A673 (cell line): Measurements from ENCODE around the gene PRRT4. TPM values are rescaled to one million over a fixed set of nuclear protein-coding genes. Genes with fewer than 3 reads are reported as not detected.

Experiments used
- BruUV-seq: library from RNA; stranded (reverse); fragments of 400-500 nt; replicated peaks from 2 replicates; lab custom pipeline; 2021; lab: Mats Ljungman, UMichigan
- CTCF ChIA-PET: fragments of 300-600 bp; sonication (Branson Sonifier 250); formaldehyde crosslinking; loops from one replicate; lab custom pipeline; 2022; ENCODE audit warnings: antibody characterized with exemption; lab: Charles Lee
- POLR2A ChIA-PET: fragments of 300-600 bp; sonication (Branson Sonifier 250); formaldehyde crosslinking; loops from one replicate; lab custom pipeline; 2022; ENCODE audit warnings: antibody characterized with exemption; ENCODE audit not compliant: low non-redundant PET; lab: Charles Lee
- DNase-seq: peaks from one replicate; pipeline ENCODE4 v3.0.0-alpha.2; 2015; ENCODE audit warnings: low spot score
- H3K27ac ChIP-seq: fragments of 200-600 bp; sonication (generic); 2 replicates; pipeline ENCODE4 v1.5.1; 2016; ENCODE audit warnings: mixed run types, low read depth, mild to moderate bottlenecking, mixed read lengths, antibody characterized with exemption, low read length; ENCODE audit not compliant: poor library complexity, severe bottlenecking
- H3K27me3 ChIP-seq: fragments of 200-600 bp; sonication (generic); replicated peaks from 2 replicates; pipeline ENCODE4 v1.6.1; 2017; ENCODE audit warnings: mixed run types, low read depth, mild to moderate bottlenecking, mixed read lengths, antibody characterized with exemption, low read length; ENCODE audit not compliant: insufficient read depth, poor library complexity
- H3K36me3 ChIP-seq: fragments of 200-600 bp; sonication (generic); 2 replicates; pipeline ENCODE4 v1.6.1; 2016; ENCODE audit warnings: mixed run types, mild to moderate bottlenecking, mixed read lengths, antibody characterized with exemption, low read length; ENCODE audit not compliant: insufficient read depth, poor library complexity, severe bottlenecking
- H3K4me1 ChIP-seq: fragments of 200-600 bp; sonication (generic); 2 replicates; pipeline ENCODE4 v1.6.1; 2017; ENCODE audit warnings: mixed run types, mild to moderate bottlenecking, mixed read lengths, antibody characterized with exemption, low read length; ENCODE audit not compliant: insufficient read depth, poor library complexity, severe bottlenecking
- H3K4me3 ChIP-seq: fragments of 200-600 bp; sonication (generic); 2 replicates; pipeline ENCODE4 v1.5.1; 2016; ENCODE audit warnings: low read depth, mixed run types, mild to moderate bottlenecking, mixed read lengths, low read length; ENCODE audit not compliant: poor library complexity, severe bottlenecking
- H3K9me3 ChIP-seq: fragments of 200-600 bp; sonication (generic); 2 replicates; pipeline ENCODE4 v1.6.1; 2016; ENCODE audit warnings: mixed run types, low read depth, mild to moderate bottlenecking, mixed read lengths, antibody characterized with exemption, low read length; ENCODE audit not compliant: poor library complexity, severe bottlenecking
- CTCF ChIP-seq: fragments of 300-800, 200-600 bp; sonication (generic); conservative IDR thresholded peaks from 2 replicates; pipeline ENCODE4 v1.5.1; 2017; ENCODE audit warnings: low read depth, mild to moderate bottlenecking, antibody characterized with exemption, low read length, moderate library complexity, mixed read lengths
- EZH2 ChIP-seq: fragments of 200-600 bp; sonication (generic); IDR thresholded peaks from 2 replicates; pipeline ENCODE4 v1.6.1; 2017; ENCODE audit warnings: borderline replicate concordance, low read depth, mild to moderate bottlenecking, mixed read lengths, antibody characterized with exemption, low read length; ENCODE audit not compliant: poor library complexity, severe bottlenecking
- intact Hi-C: fragments of 100-400 bp; cut with micrococcal nuclease; formaldehyde crosslinking; loops from one replicate; pipeline ENCODE4 v1.10.0; 2022; ENCODE audit not compliant: unreplicated experiment
- total RNA-seq: library from RNA; stranded (reverse); gene quantifications from 2 replicates; pipeline ENCODE4 v1.2.3, GENCODE V29; 2021

The PRRT4 gene
- total RNA-seq, 1 experiment from 2014 or later = 42.4 TPM

- Histone ChIP-seq H3K36me3 (peaks cover 46% of the 10 kb centered on the region), H3K27ac (no peak overlapping the region), H3K4me3 (no peak overlapping the region), H3K4me1 (no peaks in the 10 kb centered on the region), H3K9me3 (no peaks in the 10 kb centered on the region), H3K27me3 (no peaks in the 10 kb centered on the region)
- TF ChIP-seq CTCF (no peak), EZH2 (no peak)
- intact Hi-C loops = no loop called here
- POLR2A ChIA-PET = no interaction called here
- no peak for DNase-seq
- CTCF ChIA-PET = no interaction called here
- BruUV-seq = no TSS peak
Measured at GRCh38 chr7:128303133-128303532, 58.4 kb downstream of the PRRT4 start.

GRCh38 chr7:128302139-128302538 is 59.4 kb downstream of the PRRT4 start:
- Histone ChIP-seq H3K27ac (no peak overlapping the region), H3K27me3 (no peaks in the 10 kb centered on the region), H3K9me3 (no peaks in the 10 kb centered on the region), H3K36me3 (peaks cover 36% of the 10 kb centered on the region), H3K4me1 (no peaks in the 10 kb centered on the region), H3K4me3 (no peak overlapping the region)
- no peak for TF ChIP-seq EZH2
- TF ChIP-seq CTCF = no peak
- POLR2A ChIA-PET = no interaction called here
- CTCF ChIA-PET = no interaction called here
- BruUV-seq = no TSS peak
- intact Hi-C loops = no loop called here
- DNase-seq = no peak

Other genes starting within 250 kb of the PRRT4 start
- not detected in 2 replicates for gene LEP, start 120.4 kb downstream of the PRRT4 start, total RNA-seq
- gene RBM28, start 17.8 kb downstream of the PRRT4 start, total RNA-seq = 95.7 and 100 TPM in 2 replicates
- gene IMPDH1, start 48.3 kb upstream of the PRRT4 start, total RNA-seq = 74.4 and 92.6 TPM in 2 replicates
- gene HILPDA, start 94.2 kb upstream of the PRRT4 start, total RNA-seq = 33.9 and 36.1 TPM in 2 replicates
- 53.8 and 58.7 TPM in 2 replicates for gene METTL2B, start 115.1 kb upstream of the PRRT4 start, total RNA-seq